Panc1 (cell line): ENCODE measurements around the gene TENM3.

Experiments used
- POLR2AphosphoS5 ChIP-seq: IDR thresholded peaks from 2 replicates; pipeline ENCODE4 v1.6.1; 2012; ENCODE audit warnings: mild to moderate bottlenecking, low read depth, low read length, moderate library complexity
- SIN3A ChIP-seq: IDR thresholded peaks from 2 replicates; pipeline ENCODE4 v1.6.1; 2012; ENCODE audit warnings: low read depth, mild to moderate bottlenecking, low read length, moderate library complexity, borderline replicate concordance; ENCODE audit not compliant: insufficient read depth
- TCF7L2 ChIP-seq: IDR thresholded peaks from 2 replicates; pipeline ENCODE4 v1.6.1; 2011; ENCODE audit warnings: mild to moderate bottlenecking, low read depth, low read length, inconsistent platforms
- TF ChIP-seq, protein P1 (sequence below): fragments of 450-650 bp; IDR thresholded peaks from 2 replicates; pipeline ENCODE4 v1.5.1; 2017; ENCODE audit warnings: mild to moderate bottlenecking
- TF ChIP-seq, protein P2 (sequence below), 2 experiments: IDR thresholded peaks; 2 replicates each; pipeline ENCODE4 v1.6.1; 2011 to 2012; ENCODE audit warnings: low read depth in 2 of 2, control low read depth in 1 of 2, low read length in 1 of 2, mild to moderate bottlenecking in 1 of 2, moderate library complexity in 1 of 2; ENCODE audit not compliant: insufficient read depth in 1 of 2

DNA sequence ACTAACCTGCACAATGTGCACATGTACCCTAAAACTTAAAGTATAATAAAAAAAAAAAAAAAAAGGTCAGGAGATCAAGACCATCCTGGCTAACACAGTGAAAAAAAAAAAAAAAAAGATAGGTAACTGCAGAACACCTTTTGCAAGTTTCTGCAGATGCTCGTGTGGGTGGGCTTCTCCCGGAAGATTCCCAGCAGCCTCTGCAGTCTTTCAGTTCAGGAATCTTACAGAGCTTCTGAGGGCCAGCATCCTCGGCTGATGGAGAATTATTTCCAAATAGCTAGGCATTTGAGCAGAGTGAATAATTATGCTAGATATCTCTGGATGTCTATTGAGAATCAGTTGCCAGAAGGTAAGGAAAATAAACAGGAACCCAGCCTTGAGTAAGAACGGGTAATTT is 373.3 kb downstream of the TENM3 start:
- TF ChIP-seq, protein P1, sequence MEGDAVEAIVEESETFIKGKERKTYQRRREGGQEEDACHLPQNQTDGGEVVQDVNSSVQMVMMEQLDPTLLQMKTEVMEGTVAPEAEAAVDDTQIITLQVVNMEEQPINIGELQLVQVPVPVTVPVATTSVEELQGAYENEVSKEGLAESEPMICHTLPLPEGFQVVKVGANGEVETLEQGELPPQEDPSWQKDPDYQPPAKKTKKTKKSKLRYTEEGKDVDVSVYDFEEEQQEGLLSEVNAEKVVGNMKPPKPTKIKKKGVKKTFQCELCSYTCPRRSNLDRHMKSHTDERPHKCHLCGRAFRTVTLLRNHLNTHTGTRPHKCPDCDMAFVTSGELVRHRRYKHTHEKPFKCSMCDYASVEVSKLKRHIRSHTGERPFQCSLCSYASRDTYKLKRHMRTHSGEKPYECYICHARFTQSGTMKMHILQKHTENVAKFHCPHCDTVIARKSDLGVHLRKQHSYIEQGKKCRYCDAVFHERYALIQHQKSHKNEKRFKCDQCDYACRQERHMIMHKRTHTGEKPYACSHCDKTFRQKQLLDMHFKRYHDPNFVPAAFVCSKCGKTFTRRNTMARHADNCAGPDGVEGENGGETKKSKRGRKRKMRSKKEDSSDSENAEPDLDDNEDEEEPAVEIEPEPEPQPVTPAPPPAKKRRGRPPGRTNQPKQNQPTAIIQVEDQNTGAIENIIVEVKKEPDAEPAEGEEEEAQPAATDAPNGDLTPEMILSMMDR: no peak
- TF ChIP-seq POLR2AphosphoS5 (no peak), TCF7L2 (no peak), SIN3A (no peak)
- TF ChIP-seq, protein P2, sequence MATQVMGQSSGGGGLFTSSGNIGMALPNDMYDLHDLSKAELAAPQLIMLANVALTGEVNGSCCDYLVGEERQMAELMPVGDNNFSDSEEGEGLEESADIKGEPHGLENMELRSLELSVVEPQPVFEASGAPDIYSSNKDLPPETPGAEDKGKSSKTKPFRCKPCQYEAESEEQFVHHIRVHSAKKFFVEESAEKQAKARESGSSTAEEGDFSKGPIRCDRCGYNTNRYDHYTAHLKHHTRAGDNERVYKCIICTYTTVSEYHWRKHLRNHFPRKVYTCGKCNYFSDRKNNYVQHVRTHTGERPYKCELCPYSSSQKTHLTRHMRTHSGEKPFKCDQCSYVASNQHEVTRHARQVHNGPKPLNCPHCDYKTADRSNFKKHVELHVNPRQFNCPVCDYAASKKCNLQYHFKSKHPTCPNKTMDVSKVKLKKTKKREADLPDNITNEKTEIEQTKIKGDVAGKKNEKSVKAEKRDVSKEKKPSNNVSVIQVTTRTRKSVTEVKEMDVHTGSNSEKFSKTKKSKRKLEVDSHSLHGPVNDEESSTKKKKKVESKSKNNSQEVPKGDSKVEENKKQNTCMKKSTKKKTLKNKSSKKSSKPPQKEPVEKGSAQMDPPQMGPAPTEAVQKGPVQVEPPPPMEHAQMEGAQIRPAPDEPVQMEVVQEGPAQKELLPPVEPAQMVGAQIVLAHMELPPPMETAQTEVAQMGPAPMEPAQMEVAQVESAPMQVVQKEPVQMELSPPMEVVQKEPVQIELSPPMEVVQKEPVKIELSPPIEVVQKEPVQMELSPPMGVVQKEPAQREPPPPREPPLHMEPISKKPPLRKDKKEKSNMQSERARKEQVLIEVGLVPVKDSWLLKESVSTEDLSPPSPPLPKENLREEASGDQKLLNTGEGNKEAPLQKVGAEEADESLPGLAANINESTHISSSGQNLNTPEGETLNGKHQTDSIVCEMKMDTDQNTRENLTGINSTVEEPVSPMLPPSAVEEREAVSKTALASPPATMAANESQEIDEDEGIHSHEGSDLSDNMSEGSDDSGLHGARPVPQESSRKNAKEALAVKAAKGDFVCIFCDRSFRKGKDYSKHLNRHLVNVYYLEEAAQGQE (IDR thresholded peaks at IDR 0.05; ENCODE audit: insufficient read depth in 1 of 2, low read depth in 2 of 2, low read length in 1 of 2): no peak
